T-helper 1 cell treated with Interleukin-12 subunit alpha and Interleukin-12 subunit beta and Interleukin-4 antibody, amounts not matched to agents 30 μg/mL and 1 μg/mL, for 36 hours (primary cell): Measurements from ENCODE around the gene TBX21.
A peak's percentile ranks its signal among the peaks of the same experiment; 100 is the strongest.

ENCODE experiments used
- H3K27ac Mint-ChIP-seq: one replicate; pipeline ENCODE4 v1.8.0; 2021; ENCODE audit warnings: mild to moderate bottlenecking, mixed read lengths
- H3K27me3 Mint-ChIP-seq: one replicate; pipeline ENCODE4 v1.8.0; 2021; ENCODE audit warnings: low read depth, mixed read lengths
- H3K36me3 Mint-ChIP-seq: one replicate; pipeline ENCODE4 v1.8.0; 2021; ENCODE audit warnings: low read depth, mixed read lengths
- H3K4me1 Mint-ChIP-seq: one replicate; pipeline ENCODE4 v1.8.0; 2021; ENCODE audit warnings: low read depth, mixed read lengths
- H3K4me3 Mint-ChIP-seq: one replicate; pipeline ENCODE4 v1.8.0; 2021; ENCODE audit warnings: mild to moderate bottlenecking, moderate library complexity, mixed read lengths
- H3K9me3 Mint-ChIP-seq: one replicate; pipeline ENCODE4 v1.8.0; 2021; ENCODE audit warnings: mixed read lengths

The TBX21 gene

DNA sequence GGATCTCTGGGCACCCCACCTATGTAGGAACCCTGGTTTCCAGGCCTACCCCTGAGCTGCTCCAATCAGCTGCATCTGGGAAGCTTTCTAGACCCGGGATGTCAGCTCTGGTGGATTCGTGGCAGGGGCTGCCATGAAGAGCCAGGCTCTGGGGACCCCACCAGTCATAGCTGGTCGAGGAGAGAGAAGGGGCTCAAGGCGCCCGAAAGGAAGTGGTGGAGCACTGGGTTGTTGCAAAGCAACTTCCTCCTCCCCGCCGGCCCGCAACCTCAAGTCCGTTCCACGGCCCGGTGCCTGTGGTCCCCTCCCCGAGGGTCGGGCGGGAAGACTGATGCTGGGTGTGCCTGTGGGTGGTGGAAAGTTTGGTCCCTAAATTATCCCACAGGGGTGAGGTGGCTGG lies 28.9 kb upstream of the TBX21 start:
- H3K36me3 Mint-ChIP-seq, result no peaks in the 10 kb centered on the region
- H3K27ac Mint-ChIP-seq, result peak overlapping the region; percentile 91
- no peaks in the 10 kb centered on the region for H3K27me3 Mint-ChIP-seq
- peaks cover 67% of the 10 kb centered on the region for H3K4me1 Mint-ChIP-seq
- no peaks in the 10 kb centered on the region for H3K9me3 Mint-ChIP-seq
- H3K4me3 Mint-ChIP-seq, result peak overlapping the region; percentile 56

DNA sequence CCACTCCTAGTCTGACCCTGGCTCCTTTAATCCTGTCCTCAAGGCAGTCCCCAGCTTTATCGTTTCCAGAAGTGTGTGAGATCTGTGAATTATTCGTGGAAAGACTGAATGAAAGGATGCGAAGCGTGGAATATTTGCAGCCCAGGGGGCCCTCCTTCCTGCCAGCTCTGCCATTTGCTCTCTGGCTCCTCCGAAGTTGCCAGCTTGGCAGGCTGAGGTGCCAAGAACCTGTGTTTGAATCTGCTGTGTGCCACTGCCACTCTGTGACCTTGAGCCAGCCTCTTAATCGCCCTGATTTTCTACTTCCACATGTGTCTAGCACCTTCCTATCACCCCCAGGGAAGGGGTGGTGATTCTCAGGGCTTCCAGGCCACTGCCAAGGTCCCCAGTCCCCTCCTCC lies 28.3 kb upstream of the TBX21 start:
- H3K4me3 Mint-ChIP-seq, result peak overlapping the region; percentile 56
- H3K36me3 Mint-ChIP-seq, result no peaks in the 10 kb centered on the region
- H3K4me1 Mint-ChIP-seq, result peaks cover 65% of the 10 kb centered on the region
- peak overlapping the region; percentile 91 for H3K27ac Mint-ChIP-seq
- H3K27me3 Mint-ChIP-seq, result no peaks in the 10 kb centered on the region
- H3K9me3 Mint-ChIP-seq, result no peaks in the 10 kb centered on the region

DNA sequence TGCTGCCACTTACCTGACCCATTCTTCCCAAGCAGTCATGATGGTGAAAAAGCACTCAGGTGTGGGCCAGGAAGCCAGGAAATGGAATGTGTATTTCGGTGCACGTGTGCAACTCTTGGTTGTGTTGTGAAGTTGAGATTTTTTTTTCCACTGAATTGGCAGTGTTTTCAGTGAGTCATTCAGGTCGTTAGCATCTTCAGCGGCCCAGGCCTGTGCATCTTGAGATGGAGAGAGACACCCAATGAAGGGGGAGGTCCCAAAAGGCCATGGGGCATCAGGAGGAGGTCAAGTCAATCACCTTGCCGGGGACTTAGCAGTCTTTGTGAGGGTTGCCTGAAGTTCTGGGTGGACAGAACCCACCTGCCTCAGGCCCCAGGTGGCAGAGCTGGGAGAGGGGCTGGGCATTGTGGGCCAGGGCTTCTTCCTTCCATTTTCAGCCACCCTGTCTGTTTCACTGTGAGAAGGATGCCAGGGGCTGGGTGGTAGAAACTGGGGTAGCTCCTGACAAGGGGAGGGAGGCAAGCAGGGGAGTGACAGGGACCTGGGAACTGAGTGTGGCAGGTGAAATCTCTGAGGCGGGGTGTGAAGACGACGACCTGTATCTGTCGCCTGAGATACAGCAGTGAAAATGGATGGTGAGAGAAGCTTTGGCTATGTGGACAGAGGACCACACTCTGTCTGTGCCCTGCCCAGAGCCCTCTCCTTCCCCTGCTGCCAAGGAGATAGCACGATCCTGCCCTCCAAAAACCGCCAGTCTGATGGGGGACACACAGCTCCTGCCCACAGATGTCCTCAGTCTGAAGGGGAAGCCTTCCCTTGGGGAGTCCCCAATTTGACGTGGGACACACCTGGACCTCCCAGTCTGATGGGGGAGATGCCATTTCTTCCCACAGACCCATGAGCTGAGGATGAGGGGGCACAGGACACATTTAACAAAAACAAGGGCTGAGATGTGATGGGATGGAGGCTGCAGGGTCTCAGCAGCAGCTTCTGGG lies 27.2 kb upstream of the TBX21 start:
- peaks cover 4% of the 10 kb centered on the region for H3K36me3 Mint-ChIP-seq
- no peaks in the 10 kb centered on the region for H3K27me3 Mint-ChIP-seq
- peak overlapping the region; percentile 91 for H3K27ac Mint-ChIP-seq
- H3K4me3 Mint-ChIP-seq, result peak overlapping the region; percentile 56
- H3K9me3 Mint-ChIP-seq, result no peaks in the 10 kb centered on the region
- peaks cover 60% of the 10 kb centered on the region for H3K4me1 Mint-ChIP-seq

DNA sequence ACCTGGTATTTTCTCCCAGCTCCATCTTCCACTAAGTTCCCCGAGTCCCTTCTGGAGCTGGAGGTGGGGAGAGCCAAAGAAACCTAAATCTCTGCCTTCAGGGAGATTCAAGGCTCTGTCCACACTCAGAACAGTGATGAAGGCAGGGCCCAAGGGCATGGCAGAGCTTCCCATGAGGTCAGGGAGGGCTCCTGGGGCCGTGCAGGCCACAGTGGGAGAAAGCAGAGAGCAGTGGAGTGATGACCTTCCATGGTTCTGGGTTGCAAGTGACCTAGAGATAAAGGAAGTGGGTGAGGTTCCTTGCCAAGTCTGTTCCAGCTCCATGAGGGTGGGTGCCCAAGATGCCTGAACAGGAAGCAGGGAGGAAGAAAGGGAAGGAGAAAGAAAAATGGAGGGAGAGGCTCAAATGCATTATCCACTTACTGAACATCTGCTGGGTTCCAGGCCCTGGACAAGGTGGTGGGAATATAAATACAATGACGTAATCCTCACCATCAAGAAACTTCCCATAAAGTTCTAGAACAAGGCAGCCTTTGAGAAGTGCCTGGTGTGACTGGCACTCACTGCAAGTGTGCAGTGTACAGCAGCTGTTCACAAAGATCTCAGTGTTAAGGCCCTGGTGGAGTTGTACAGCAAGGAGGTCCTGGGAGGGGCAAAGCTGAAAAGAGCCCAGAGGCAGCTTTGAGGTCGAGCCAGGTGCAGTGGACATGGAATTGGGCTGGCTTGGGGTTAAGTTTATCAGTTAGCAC lies 25.8 kb upstream of the TBX21 start:
- no peaks in the 10 kb centered on the region for H3K9me3 Mint-ChIP-seq
- H3K27ac Mint-ChIP-seq, result peak overlapping the region; percentile 91
- no peaks in the 10 kb centered on the region for H3K27me3 Mint-ChIP-seq
- peak overlapping the region; percentile 56 for H3K4me3 Mint-ChIP-seq
- H3K36me3 Mint-ChIP-seq, result peaks cover 4% of the 10 kb centered on the region
- peaks cover 56% of the 10 kb centered on the region for H3K4me1 Mint-ChIP-seq

DNA sequence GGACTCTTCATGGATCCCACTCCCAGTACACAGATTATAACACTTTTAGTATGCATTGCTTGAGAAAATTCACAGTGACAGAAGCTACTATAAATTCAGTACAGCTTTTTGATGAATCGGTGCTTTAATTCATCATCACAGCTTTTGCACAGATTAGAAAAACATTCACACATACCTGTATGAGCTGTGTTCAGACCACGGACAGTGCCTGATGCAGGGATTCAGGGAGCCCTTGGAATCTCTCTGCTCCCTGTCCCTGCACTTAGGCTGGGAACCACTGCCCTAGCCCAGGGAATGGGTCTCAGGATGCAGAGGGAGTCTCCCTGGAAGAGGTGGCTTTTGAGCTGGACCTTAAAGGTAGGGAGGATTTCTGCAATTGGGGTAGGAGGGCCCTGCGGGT lies 25.2 kb upstream of the TBX21 start:
- Mint-ChIP-seq H3K27me3 (no peaks in the 10 kb centered on the region), H3K27ac (no peak overlapping the region), H3K4me1 (peaks cover 55% of the 10 kb centered on the region), H3K36me3 (peaks cover 4% of the 10 kb centered on the region), H3K4me3 (no peak overlapping the region), H3K9me3 (no peaks in the 10 kb centered on the region)

DNA sequence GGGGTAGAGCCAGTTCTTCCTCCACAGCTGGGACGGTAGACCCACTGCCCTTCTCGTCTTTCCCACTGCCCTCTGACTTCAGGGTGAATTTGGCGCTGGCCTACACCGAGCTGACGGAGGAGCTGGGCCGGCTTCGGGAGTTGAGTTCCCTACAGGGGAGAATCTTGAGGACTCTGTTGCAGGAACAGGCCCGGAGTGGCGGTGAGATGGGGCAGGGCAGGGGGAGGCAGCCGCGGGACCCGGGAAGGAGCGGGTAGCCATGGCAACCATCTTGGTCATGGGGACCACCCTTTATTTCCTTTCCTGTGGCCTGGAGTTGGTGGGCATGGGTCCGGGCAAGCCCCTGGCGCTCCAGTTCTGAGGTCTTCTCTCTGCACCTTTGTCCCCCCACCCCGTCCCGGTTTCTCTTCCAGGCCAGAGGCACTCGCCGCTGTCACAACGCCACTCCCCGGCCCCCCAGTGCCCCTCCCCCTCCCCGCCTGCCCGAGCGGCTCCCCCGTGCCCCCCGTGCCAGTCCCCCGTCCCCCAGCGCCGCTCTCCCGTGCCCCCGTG lies 24.6 kb upstream of the TBX21 start:
- H3K9me3 Mint-ChIP-seq, result no peaks in the 10 kb centered on the region
- peaks cover 4% of the 10 kb centered on the region for H3K36me3 Mint-ChIP-seq
- H3K4me1 Mint-ChIP-seq, result peaks cover 53% of the 10 kb centered on the region
- H3K27ac Mint-ChIP-seq, result no peak overlapping the region
- no peaks in the 10 kb centered on the region for H3K27me3 Mint-ChIP-seq
- H3K4me3 Mint-ChIP-seq, result no peak overlapping the region

DNA sequence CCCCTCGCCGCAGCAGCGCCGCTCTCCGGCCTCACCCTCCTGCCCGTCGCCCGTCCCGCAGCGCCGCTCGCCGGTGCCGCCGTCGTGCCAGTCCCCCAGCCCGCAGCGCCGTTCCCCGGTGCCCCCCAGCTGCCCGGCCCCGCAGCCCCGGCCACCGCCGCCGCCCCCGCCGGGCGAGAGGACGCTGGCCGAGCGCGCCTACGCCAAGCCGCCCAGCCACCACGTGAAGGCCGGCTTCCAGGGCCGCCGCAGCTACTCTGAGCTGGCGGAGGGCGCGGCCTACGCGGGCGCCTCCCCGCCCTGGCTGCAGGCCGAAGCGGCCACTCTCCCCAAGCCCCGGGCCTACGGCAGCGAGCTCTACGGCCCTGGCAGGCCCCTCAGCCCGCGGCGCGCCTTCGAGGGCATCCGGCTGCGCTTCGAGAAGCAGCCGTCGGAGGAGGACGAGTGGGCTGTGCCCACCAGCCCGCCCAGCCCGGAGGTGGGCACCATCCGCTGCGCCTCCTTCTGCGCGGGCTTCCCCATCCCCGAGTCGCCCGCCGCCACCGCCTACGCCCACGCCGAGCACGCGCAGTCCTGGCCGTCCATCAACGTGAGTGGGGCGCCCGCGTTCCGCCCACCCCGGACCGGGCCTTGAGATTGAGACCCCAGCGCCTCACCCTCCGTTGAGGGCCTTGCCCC lies 24.0 kb upstream of the TBX21 start:
- Mint-ChIP-seq H3K4me3 (no peak overlapping the region), H3K36me3 (peaks cover 4% of the 10 kb centered on the region), H3K27me3 (no peaks in the 10 kb centered on the region), H3K9me3 (no peaks in the 10 kb centered on the region), H3K27ac (no peak overlapping the region), H3K4me1 (peaks cover 50% of the 10 kb centered on the region)

DNA sequence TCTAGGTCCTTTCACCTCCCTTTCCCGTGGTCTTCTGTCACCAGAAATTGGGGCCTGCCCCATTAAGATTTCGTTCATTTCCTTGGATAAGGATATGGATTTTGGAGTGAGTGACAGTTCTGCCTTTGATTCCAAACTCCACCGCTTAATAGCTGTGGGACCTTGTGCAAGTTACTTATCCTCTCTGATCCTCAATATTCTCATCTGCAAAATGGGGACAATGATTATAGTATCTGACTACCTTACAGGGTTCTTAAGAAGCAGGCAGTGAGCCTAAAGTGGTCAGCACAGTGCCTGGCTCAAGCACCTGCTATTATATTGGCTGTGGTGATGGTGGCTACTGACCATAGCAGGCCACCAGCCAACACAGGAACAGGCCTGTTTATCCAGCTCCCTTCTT lies 23.4 kb upstream of the TBX21 start:
- Mint-ChIP-seq H3K4me1 (peaks cover 49% of the 10 kb centered on the region), H3K36me3 (peaks cover 4% of the 10 kb centered on the region), H3K27ac (peak overlapping the region; percentile 6), H3K27me3 (no peaks in the 10 kb centered on the region), H3K9me3 (no peaks in the 10 kb centered on the region), H3K4me3 (no peak overlapping the region)

DNA sequence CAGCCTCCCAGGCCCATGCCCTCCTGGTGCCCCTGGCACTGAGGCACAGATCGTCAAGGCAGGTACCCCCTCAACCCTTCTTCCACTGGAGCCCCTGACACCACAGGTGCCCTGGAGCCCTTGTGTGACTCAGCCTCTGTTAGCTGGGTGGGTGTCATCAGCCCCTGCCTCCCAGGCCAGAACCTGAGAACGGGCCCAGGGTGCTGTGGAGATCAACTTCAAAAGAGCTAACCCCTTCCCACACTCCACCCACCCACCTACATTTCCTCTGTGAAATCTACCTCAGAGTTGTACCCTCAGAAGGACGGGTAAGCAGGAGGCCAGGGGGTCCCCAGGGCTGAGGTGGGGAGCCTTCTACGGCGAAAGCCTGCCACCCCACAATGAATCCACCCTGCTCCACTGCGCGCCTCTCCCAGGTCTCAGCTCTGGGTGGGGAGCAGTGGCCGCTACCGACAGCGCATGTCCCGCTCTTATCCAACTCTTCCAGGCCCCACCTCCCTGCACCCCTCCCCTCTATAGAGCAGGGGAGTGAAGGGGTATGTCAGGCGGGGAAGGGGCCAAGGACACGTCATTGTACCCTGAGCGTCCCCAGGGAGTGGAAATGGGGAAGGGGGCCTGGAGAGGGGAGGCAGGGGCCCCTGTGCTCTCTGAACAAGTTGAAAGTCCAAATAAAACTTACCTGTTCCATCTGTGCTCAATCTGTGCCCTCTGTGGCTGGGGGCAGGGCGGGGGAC lies 21.5 kb upstream of the TBX21 start:
- no peak overlapping the region for H3K27ac Mint-ChIP-seq
- H3K4me1 Mint-ChIP-seq, result peaks cover 44% of the 10 kb centered on the region

DNA sequence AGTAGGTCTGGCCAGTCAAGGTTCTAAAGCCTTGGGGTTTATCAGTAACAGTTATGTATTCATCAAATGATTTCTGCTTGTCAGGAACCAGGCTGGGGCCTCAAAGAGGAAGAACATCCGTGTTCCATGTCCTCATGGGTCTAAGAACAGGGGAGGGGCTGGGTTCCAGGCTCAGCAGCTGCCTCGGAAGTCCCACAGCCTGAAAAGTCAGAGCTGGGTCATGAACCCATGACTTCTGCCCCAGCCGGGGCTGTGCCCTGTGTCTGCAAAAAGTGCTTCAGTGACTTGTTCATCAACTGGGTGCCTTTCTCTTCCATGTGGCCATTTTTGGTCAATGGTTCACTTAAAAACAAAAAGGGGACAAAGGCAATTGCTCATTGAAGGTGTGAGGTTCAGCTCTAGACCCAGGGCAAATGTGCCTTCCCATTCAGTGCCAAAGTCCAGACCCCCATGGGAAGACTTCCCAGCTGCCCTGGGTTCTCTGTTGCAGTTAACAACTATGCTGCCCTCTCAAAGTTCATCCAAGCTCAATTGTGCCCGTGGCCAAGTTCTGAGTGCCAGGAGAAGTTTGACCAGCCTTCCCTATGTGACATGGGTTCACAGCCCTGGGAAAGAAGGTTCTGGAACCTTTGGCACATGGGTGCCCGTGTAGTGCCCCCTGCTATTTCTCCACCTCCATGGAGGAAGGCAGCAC lies 20.6 kb upstream of the TBX21 start:
- no peaks in the 10 kb centered on the region for H3K9me3 Mint-ChIP-seq
- peaks cover 4% of the 10 kb centered on the region for H3K36me3 Mint-ChIP-seq
- H3K4me3 Mint-ChIP-seq, result no peak overlapping the region
- peak overlapping the region; percentile 2 for H3K27ac Mint-ChIP-seq
- no peaks in the 10 kb centered on the region for H3K27me3 Mint-ChIP-seq
- H3K4me1 Mint-ChIP-seq, result peaks cover 44% of the 10 kb centered on the region

More for the DNA sequence above, 21.5 kb upstream of the TBX21 start:
- H3K27me3 Mint-ChIP-seq, result no peaks in the 10 kb centered on the region
- no peak overlapping the region for H3K4me3 Mint-ChIP-seq
- H3K9me3 Mint-ChIP-seq, result no peaks in the 10 kb centered on the region
- H3K36me3 Mint-ChIP-seq, result peaks cover 4% of the 10 kb centered on the region

DNA sequence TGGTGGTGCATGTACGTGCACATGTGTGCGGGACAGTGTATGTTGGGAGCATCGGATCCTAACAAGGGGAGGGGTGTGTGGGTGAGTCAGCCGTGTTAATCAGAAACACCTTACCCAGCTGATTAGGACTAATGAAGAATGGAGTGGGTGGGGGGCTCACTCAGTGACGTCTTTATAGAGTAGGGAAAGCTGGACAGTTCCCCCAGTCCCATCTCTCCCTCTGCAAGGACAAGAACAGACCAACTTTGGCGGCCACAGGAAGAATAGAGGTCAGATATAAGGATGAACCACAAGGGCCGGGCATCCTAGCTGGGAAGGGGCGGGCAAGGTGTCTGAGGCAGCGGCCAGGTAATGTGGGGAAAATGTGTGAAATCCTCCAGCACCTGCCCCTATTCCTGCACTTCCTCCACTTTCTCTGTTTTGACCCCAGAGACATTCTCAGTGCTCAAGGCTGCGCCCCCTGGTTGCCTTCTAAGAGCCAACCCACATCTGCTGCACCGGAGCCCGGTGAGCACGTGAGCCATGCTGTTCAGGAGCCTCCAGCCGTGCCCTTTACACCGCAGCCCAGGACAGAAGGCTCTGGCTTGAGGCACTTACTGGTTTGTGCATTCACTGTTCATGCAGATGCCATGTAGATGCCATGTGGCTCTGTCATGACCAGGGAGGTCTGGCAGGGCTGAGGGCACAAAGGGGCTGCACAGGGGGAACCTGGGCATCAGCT lies 18.9 kb upstream of the TBX21 start:
- Mint-ChIP-seq H3K4me1 (peaks cover 58% of the 10 kb centered on the region), H3K4me3 (no peak overlapping the region), H3K27ac (peak overlapping the region; percentile 31), H3K9me3 (no peaks in the 10 kb centered on the region), H3K27me3 (no peaks in the 10 kb centered on the region), H3K36me3 (peaks cover 4% of the 10 kb centered on the region)

DNA sequence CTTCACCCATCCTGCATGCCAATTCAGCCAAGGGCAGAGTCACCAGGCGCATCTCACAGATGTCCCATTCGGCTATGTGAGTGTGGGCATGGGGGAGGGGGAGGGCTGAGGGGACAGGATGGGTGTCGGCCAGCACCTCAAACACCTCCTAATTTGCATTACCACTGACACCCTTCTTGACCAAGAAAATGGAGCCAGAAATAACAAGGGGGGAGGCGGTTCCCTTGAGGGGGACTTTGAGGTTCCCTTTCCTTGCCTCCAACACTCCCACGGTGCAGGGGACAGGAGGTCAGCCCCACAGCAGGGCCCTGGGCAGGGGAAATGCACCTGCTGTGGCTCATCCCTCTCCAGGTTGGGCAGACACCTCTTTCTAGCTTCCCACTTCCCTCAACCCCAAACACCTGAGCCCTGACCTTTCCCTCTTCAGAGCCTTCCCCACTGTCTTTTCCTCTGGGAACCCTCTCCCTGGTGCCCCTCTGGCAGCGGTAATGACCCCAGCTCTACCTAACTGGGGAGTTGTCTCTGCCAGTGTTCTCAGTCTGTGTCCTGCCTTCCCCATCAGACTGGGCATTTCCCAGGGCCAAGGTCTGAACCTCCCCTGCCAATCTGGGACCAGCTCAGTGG lies 18.2 kb upstream of the TBX21 start:
- H3K27me3 Mint-ChIP-seq, result no peaks in the 10 kb centered on the region
- H3K9me3 Mint-ChIP-seq, result no peaks in the 10 kb centered on the region
- no peak overlapping the region for H3K4me3 Mint-ChIP-seq
- no peak overlapping the region for H3K27ac Mint-ChIP-seq
- peaks cover 65% of the 10 kb centered on the region for H3K4me1 Mint-ChIP-seq
- peaks cover 4% of the 10 kb centered on the region for H3K36me3 Mint-ChIP-seq
